ENCODE data around the gene TBC1D16. TPM values are rescaled to one million over a fixed set of nuclear protein-coding genes. Genes with fewer than 3 reads are reported as not detected.
A peak's percentile ranks its signal among the peaks of the same experiment; 100 is the strongest.

The TBC1D16 gene
- total RNA-seq, 1 donor from 2014 or later: 24.7 TPM

DNA sequence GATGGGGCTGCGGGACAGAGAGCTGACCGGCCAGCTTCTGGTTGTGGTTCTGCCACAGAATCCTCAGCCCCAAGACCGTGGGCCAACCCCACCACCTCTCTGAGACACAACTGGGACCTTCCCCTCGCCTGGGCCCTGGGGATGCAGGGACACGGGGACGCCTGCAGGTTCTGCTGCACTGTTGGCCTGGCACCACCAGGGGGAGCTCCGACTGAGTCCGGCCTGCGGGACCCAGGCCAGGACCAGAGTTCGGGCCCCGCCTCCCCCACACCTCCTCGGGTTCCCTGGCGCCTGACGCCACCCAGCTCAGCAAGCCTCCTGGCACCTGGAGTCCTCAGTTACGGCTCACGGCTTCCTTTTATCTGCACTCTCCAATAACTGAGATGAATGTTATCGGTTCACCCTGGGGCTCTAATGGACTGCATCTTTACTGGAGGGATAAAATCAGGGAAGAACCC is 27.3 kb downstream of the TBC1D16 start:
- no peaks in the 10 kb centered on the region for H3K9me3 ChIP-seq
- H3K36me3 ChIP-seq: peaks cover 25% of the 10 kb centered on the region
- H3K4me3 ChIP-seq: no peak overlapping the region
- intact Hi-C loops (cut with DNase I): no loop called here
- peak; percentile 91 to 93 for ATAC-seq
- H3K27ac ChIP-seq: no peak overlapping the region
- TF ChIP-seq, protein P1, sequence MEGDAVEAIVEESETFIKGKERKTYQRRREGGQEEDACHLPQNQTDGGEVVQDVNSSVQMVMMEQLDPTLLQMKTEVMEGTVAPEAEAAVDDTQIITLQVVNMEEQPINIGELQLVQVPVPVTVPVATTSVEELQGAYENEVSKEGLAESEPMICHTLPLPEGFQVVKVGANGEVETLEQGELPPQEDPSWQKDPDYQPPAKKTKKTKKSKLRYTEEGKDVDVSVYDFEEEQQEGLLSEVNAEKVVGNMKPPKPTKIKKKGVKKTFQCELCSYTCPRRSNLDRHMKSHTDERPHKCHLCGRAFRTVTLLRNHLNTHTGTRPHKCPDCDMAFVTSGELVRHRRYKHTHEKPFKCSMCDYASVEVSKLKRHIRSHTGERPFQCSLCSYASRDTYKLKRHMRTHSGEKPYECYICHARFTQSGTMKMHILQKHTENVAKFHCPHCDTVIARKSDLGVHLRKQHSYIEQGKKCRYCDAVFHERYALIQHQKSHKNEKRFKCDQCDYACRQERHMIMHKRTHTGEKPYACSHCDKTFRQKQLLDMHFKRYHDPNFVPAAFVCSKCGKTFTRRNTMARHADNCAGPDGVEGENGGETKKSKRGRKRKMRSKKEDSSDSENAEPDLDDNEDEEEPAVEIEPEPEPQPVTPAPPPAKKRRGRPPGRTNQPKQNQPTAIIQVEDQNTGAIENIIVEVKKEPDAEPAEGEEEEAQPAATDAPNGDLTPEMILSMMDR (IDR thresholded peaks at IDR 0.05): peak; percentile 97
- H3K4me1 ChIP-seq: peaks cover 18% of the 10 kb centered on the region
- DNase-seq: peak; percentile 90
- no peaks in the 10 kb centered on the region for H3K27me3 ChIP-seq (ENCODE audit: low read depth)

DNA sequence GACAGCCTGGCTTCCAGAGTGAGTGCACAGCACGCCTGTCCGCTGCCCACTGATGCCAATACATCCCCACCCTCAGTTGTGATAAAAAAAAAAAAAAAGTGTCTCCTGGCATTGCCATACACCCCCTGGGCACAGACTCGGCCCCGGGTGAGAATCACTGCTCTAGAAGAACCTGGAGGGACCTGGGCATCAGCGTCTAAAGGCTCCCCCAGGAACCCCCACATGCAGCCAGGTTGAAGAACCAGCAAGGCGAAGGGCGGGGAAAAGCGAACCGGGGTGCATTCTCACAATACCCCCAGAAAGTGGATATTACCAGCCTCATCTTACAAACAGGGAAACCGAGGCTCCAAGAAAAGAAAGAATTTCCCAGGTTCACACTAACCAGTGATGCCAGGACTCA is 27.7 kb downstream of the TBC1D16 start:
- TF ChIP-seq, protein P1 (IDR thresholded peaks at IDR 0.05): no peak
- intact Hi-C loops (cut with DNase I): no loop called here
- DNase-seq (no peak), ATAC-seq (no peak)
- H3K9me3 ChIP-seq: no peaks in the 10 kb centered on the region
- no peak overlapping the region for H3K27ac ChIP-seq
- peaks cover 20% of the 10 kb centered on the region for H3K36me3 ChIP-seq
- peaks cover 18% of the 10 kb centered on the region for H3K4me1 ChIP-seq
- no peak overlapping the region for H3K4me3 ChIP-seq
- H3K27me3 ChIP-seq (ENCODE audit: low read depth): no peaks in the 10 kb centered on the region

DNA sequence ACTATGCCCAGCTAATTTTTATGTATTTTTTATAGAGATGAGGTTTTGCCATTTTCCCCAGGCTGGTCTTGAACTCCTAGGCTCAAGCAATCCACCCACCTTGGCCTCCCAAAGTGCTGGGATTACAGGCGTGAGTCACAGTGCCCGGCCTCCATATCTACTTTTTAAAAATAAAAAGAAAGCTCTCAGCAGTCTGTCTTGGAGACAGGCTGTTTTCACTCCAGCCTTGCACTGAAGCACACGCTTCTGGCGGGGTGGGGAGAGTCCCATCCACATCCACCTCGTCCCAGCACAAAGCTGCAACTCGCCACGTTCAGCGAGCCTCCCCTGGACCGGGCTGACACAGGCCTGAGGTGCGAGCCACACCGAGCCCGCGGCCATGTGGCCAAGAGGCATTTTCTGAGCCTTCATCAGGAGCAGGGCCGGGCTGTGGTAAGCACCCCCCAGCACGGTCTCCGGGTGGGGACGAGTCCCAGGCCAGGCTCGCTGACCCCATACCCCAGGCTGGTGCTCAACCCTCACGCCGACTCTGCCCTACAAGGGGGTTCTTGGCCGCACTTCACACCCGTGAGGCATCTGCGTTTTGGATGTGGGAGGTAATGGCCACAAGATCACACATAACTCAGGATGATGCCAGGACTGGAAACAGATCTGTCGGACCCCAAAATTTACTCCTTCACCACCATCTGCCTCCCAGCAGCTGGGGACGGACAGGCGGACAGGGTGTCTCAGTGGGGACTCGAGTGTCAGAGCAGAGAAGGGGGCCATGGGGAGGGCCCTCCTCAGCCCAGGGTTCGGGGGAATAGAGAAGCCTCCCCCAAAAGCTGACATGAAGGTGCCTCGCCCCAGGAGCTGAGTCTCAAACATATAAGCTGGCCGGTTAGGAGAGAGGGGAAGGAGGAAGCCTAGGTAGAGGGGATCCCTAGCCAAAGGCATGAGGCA is 28.6 kb downstream of the TBC1D16 start:
- Histone ChIP-seq H3K36me3 (peaks cover 15% of the 10 kb centered on the region), H3K9me3 (no peaks in the 10 kb centered on the region), H3K27ac (no peak overlapping the region), H3K4me1 (peaks cover 18% of the 10 kb centered on the region), H3K4me3 (no peak overlapping the region), H3K27me3 (ENCODE audit: low read depth) (no peaks in the 10 kb centered on the region)
- TF ChIP-seq, protein P1 (IDR thresholded peaks at IDR 0.05): no peak
- DNase-seq (no peak), ATAC-seq (no peak)
- intact Hi-C loops (cut with DNase I): no loop called here

DNA sequence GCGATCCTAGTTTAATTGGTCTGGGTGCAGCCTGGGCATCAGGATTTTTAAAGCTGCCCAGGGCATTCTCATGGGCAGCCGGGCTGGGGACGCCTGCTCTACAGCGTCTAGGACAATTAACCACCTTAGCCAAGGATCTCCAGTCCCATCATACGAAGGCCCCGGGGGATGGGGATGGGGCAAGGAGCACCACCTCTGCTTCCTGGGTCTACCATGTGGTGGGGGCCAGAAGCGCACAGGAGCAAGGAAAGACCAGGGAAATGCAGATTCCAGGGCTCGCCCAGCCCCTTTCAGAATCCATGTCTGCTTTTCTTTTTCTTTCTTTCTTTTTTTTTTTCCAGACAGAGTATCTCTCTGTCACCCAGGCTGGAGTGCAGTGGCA is 29.3 kb downstream of the TBC1D16 start:
- Histone ChIP-seq H3K36me3 (peaks cover 15% of the 10 kb centered on the region), H3K9me3 (no peaks in the 10 kb centered on the region), H3K27ac (no peak overlapping the region), H3K27me3 (ENCODE audit: low read depth) (no peaks in the 10 kb centered on the region), H3K4me1 (peaks cover 18% of the 10 kb centered on the region), H3K4me3 (no peak overlapping the region)
- intact Hi-C loops (cut with DNase I): no loop called here
- TF ChIP-seq, protein P1 (IDR thresholded peaks at IDR 0.05): no peak
- ATAC-seq (no peak), DNase-seq (no peak)

DNA sequence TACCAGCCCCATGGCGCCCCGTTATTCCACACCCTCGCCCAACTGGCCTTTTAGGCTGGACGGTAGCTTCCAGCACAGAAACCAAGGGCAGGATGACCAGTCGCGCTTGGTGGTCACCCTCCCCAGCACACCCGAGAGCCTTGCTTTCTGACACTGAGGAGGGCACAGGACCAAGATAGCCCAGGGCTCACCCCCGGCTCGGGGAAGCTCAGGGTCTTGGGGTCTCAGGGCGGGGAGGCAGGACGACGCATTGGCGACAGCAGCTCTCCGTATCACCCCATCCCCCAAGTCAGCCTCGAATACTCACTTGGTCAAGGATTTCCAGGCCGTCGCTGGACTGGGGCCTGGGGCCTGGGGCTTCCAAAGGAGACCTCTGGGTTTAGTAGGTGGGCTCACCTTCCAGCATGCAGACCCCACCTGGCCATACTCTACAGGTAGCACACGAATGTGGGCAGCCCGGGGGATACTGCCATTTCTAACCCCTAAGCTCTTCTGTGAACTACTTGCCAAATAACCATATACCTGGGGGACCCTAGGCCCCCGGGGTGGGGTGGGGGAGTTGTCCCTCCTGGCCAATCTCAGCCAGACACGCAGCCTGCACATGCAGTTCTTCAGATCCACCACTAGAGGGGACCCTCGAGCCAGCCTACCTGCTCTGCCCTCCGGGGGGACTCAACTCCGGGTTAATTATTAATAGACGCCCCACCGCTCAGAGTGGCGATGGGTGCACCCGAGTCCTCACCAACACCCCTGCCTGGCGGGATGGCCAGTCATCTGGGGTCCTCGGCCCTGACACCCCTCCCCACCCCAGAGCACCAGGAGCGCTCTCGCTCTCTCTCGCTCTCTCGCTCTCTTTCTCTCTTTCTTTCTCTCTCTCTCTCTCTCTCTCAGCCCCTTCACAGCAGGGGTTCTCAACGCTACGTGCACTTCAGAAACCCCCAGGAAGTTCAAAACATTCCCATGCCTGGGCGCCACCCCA is 30.0 kb downstream of the TBC1D16 start:
- Histone ChIP-seq H3K36me3 (peaks cover 12% of the 10 kb centered on the region), H3K4me1 (peaks cover 18% of the 10 kb centered on the region), H3K27ac (no peak overlapping the region), H3K9me3 (no peaks in the 10 kb centered on the region), H3K4me3 (peak overlapping the region; percentile 15), H3K27me3 (ENCODE audit: low read depth) (no peaks in the 10 kb centered on the region)
- TF ChIP-seq, protein P1 (IDR thresholded peaks at IDR 0.05): peak; percentile 98
- DNase-seq (no peak), ATAC-seq (peak; percentile 54 to 60)
- intact Hi-C loops (cut with DNase I): no loop called here

Measured in lower lobe of right lung (tissue), 2 donors.